ENCODE data around the gene CSTA. TPM values are rescaled to one million over a fixed set of nuclear protein-coding genes. Genes with fewer than 3 reads are reported as not detected.
A peak's percentile ranks its signal among the peaks of the same experiment; 100 is the strongest.

Gene CSTA
- 10 to 100 TPM in 1 of 4 donors, 1 to 10 TPM in 2, under 1 TPM in 1; 0.69 to 95.6 (median 5.3) TPM for total RNA-seq

- Histone ChIP-seq H3K27ac (no peak within 1 kb of the TSS), H3K4me1 (no peaks in the 10 kb centered on the region), H3K36me3 (no peaks in the 10 kb centered on the region), H3K9me3 (no peaks in the 10 kb centered on the region), H3K27me3 (no peaks in the 10 kb centered on the region), H3K4me3 (no peak within 1 kb of the TSS)
- WGBS, 2 donors (ENCODE audit: low coverage in 1 of 2): 42 to 55% methylated on average over 2 to 6 of the region's 6 CpGs
- TF ChIP-seq, protein P1, sequence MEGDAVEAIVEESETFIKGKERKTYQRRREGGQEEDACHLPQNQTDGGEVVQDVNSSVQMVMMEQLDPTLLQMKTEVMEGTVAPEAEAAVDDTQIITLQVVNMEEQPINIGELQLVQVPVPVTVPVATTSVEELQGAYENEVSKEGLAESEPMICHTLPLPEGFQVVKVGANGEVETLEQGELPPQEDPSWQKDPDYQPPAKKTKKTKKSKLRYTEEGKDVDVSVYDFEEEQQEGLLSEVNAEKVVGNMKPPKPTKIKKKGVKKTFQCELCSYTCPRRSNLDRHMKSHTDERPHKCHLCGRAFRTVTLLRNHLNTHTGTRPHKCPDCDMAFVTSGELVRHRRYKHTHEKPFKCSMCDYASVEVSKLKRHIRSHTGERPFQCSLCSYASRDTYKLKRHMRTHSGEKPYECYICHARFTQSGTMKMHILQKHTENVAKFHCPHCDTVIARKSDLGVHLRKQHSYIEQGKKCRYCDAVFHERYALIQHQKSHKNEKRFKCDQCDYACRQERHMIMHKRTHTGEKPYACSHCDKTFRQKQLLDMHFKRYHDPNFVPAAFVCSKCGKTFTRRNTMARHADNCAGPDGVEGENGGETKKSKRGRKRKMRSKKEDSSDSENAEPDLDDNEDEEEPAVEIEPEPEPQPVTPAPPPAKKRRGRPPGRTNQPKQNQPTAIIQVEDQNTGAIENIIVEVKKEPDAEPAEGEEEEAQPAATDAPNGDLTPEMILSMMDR (IDR thresholded peaks at IDR 0.05): no peak
- TF ChIP-seq POLR2AphosphoS5 (IDR thresholded peaks at IDR 0.05): no peak
- no peak for TF ChIP-seq POLR2A (IDR thresholded peaks at IDR 0.05)
- no peak for TF ChIP-seq EP300 (IDR thresholded peaks at IDR 0.05)
- no peak for ATAC-seq
These were observed at the start of gene CSTA for GRCh38 chr3:122324871-122325323. CSTA (plus strand) TSS chr3:122325248; CDS start chr3:122325293, 45 bp downstream.

GRCh38 chr3:122281891-122282290, 43.2 kb upstream of the CSTA start:
- no peaks in the 10 kb centered on the region for H3K36me3 ChIP-seq
- no peaks in the 10 kb centered on the region for H3K27me3 ChIP-seq
- ATAC-seq: no peak
- TF ChIP-seq, protein P1 (IDR thresholded peaks at IDR 0.05): no peak
- TF ChIP-seq EP300 (IDR thresholded peaks at IDR 0.05) (no peak), POLR2AphosphoS5 (IDR thresholded peaks at IDR 0.05) (no peak), POLR2A (IDR thresholded peaks at IDR 0.05) (no peak)
- H3K9me3 ChIP-seq: no peaks in the 10 kb centered on the region
- H3K27ac ChIP-seq: no peak overlapping the region
- WGBS, 2 donors (ENCODE audit: low coverage in 1 of 2): 58 to 80% methylated on average over 1 to 2 of the region's 3 CpGs
- no peaks in the 10 kb centered on the region for H3K4me1 ChIP-seq
- no peak overlapping the region for H3K4me3 ChIP-seq

DNA sequence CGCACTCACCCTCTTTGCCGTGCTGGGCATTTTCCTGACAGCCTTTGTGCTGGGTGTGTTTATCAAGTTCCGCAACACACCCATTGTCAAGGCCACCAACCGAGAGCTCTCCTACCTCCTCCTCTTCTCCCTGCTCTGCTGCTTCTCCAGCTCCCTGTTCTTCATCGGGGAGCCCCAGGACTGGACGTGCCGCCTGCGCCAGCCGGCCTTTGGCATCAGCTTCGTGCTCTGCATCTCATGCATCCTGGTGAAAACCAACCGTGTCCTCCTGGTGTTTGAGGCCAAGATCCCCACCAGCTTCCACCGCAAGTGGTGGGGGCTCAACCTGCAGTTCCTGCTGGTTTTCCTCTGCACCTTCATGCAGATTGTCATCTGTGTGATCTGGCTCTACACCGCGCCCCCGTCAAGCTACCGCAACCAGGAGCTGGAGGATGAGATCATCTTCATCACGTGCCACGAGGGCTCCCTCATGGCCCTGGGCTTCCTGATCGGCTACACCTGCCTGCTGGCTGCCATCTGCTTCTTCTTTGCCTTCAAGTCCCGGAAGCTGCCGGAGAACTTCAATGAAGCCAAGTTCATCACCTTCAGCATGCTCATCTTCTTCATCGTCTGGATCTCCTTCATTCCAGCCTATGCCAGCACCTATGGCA, 41.1 kb upstream of the CSTA start:
- ATAC-seq: no peak
- TF ChIP-seq, protein P1 (IDR thresholded peaks at IDR 0.05): no peak
- TF ChIP-seq POLR2A (IDR thresholded peaks at IDR 0.05): no peak
- no peak overlapping the region for H3K27ac ChIP-seq
- no peaks in the 10 kb centered on the region for H3K27me3 ChIP-seq
- no peaks in the 10 kb centered on the region for H3K4me1 ChIP-seq
- no peaks in the 10 kb centered on the region for H3K9me3 ChIP-seq
- 91 to 96% methylated on average over 11 to 17 of the region's 22 CpGs for WGBS, 2 donors (ENCODE audit: low coverage in 1 of 2)
- H3K36me3 ChIP-seq: no peaks in the 10 kb centered on the region
- H3K4me3 ChIP-seq: no peak overlapping the region

GRCh38 chr3:122284486-122284885, 40.6 kb upstream of the CSTA start:
- WGBS, 2 donors (ENCODE audit: low coverage in 1 of 2): 100% methylated on average over 1 of the region's 20 CpGs
- no peaks in the 10 kb centered on the region for H3K36me3 ChIP-seq
- no peak for ATAC-seq
- H3K9me3 ChIP-seq: no peaks in the 10 kb centered on the region
- no peak overlapping the region for H3K4me3 ChIP-seq
- TF ChIP-seq, protein P1 (IDR thresholded peaks at IDR 0.05): no peak
- no peak for TF ChIP-seq EP300 (IDR thresholded peaks at IDR 0.05)
- TF ChIP-seq POLR2A (IDR thresholded peaks at IDR 0.05): no peak
- H3K4me1 ChIP-seq: no peaks in the 10 kb centered on the region
- no peaks in the 10 kb centered on the region for H3K27me3 ChIP-seq
- no peak overlapping the region for H3K27ac ChIP-seq

- TF ChIP-seq, protein P1 (IDR thresholded peaks at IDR 0.05): no peak
- TF ChIP-seq POLR2AphosphoS5 (IDR thresholded peaks at IDR 0.05) (no peak), EP300 (IDR thresholded peaks at IDR 0.05) (no peak), POLR2A (IDR thresholded peaks at IDR 0.05) (no peak)
- no peaks in the 10 kb centered on the region for H3K36me3 ChIP-seq
- peak overlapping the region in 2 of 4 donors; percentile 2 to 47 for H3K27ac ChIP-seq
- WGBS, 2 donors (ENCODE audit: low coverage in 1 of 2): 13 to 18% methylated on average over 2 to 6 of the region's 6 CpGs
- no peaks in the 10 kb centered on the region for H3K27me3 ChIP-seq
- no peak for ATAC-seq
- H3K4me1 ChIP-seq: peaks cover 0 to 20% (median 0%) of the 10 kb centered on the region in 3 donors
- H3K9me3 ChIP-seq: no peaks in the 10 kb centered on the region
- H3K4me3 ChIP-seq: no peak overlapping the region
These were observed 30.7 kb upstream of the CSTA start for GRCh38 chr3:122294359-122294758.

Measured in gastroesophageal sphincter (tissue), 4 donors.